Panc1 (cell line): ENCODE results near the gene MON1A. TPM values are rescaled to one million over a fixed set of nuclear protein-coding genes. Genes with fewer than 3 reads are reported as not detected.
A peak's percentile ranks its signal among the peaks of the same experiment; 100 is the strongest.

Experiments
- ATAC-seq: fragments of 200-7000 bp; cut with Tn5 transposase; 2 replicates; pipeline ENCODE4 v1.9.1; 2020; ENCODE audit warnings: mild to moderate bottlenecking, moderate library complexity
- BruUV-seq: library from RNA; stranded (reverse); fragments of 400-500 nt; replicated peaks from 2 replicates; lab custom pipeline; 2021; lab: Mats Ljungman, UMichigan
- CTCF ChIA-PET: fragments of 300-600 bp; sonication (Branson Sonifier 250); formaldehyde crosslinking; loops from one replicate; lab custom pipeline; 2022; ENCODE audit warnings: antibody characterized with exemption; lab: Charles Lee
- POLR2A ChIA-PET: fragments of 300-600 bp; sonication (Branson Sonifier 250); formaldehyde crosslinking; loops from one replicate; lab custom pipeline; 2022; ENCODE audit warnings: antibody characterized with exemption; lab: Charles Lee
- DNase-seq: peaks from one replicate; pipeline ENCODE4 v3.0.0-alpha.2; 2010; ENCODE audit warnings: low read depth, low spot score
- H3K27ac ChIP-seq: 2 replicates; pipeline ENCODE4 v1.5.1; 2011; ENCODE audit warnings: mild to moderate bottlenecking, low read length, inconsistent platforms
- H3K27me3 ChIP-seq: fragments of 200-500 bp; sonication (Bioruptor generic); 2 replicates; pipeline ENCODE4 v1.6.0; 2014; ENCODE audit warnings: low read length, inconsistent platforms; ENCODE audit not compliant: control insufficient read depth, insufficient read depth
- H3K36me3 ChIP-seq: fragments of 200-500 bp; sonication (Bioruptor generic); 2 replicates; pipeline ENCODE4 v1.5.1; 2014; ENCODE audit warnings: inconsistent platforms, mild to moderate bottlenecking, low read length, moderate library complexity; ENCODE audit not compliant: control insufficient read depth, insufficient read depth
- H3K4me1 ChIP-seq: 2 replicates; pipeline ENCODE4 v1.5.1; 2011; ENCODE audit warnings: inconsistent platforms, mild to moderate bottlenecking, low read length, moderate library complexity; ENCODE audit not compliant: control insufficient read depth, insufficient read depth
- H3K4me3 ChIP-seq, 2 experiments: 2 replicates each; pipeline ENCODE4 v1.5.1; 2011 to 2012; ENCODE audit warnings: low read depth in 2 of 2, low read length in 2 of 2, mild to moderate bottlenecking in 2 of 2, inconsistent platforms in 1 of 2, moderate library complexity in 1 of 2
- H3K9me3 ChIP-seq: fragments of 200-500 bp; sonication (Bioruptor generic); 2 replicates; pipeline ENCODE4 v1.5.1; 2014; ENCODE audit warnings: low read depth, mild to moderate bottlenecking, inconsistent platforms, low read length, moderate library complexity; ENCODE audit not compliant: control insufficient read depth, insufficient read depth
- CTCF ChIP-seq: fragments of 450-650 bp; IDR thresholded peaks from 2 replicates; pipeline ENCODE4 v1.5.1; 2017; ENCODE audit warnings: mild to moderate bottlenecking
- POLR2AphosphoS5 ChIP-seq: IDR thresholded peaks from 2 replicates; pipeline ENCODE4 v1.6.1; 2012; ENCODE audit warnings: mild to moderate bottlenecking, low read depth, low read length, moderate library complexity
- REST ChIP-seq, 2 experiments: IDR thresholded peaks; 2 replicates each; pipeline ENCODE4 v1.6.1; 2011 to 2012; ENCODE audit warnings: low read depth in 2 of 2, control low read depth in 1 of 2, low read length in 1 of 2, mild to moderate bottlenecking in 1 of 2, moderate library complexity in 1 of 2; ENCODE audit not compliant: insufficient read depth in 1 of 2
- SIN3A ChIP-seq: IDR thresholded peaks from 2 replicates; pipeline ENCODE4 v1.6.1; 2012; ENCODE audit warnings: low read depth, mild to moderate bottlenecking, low read length, moderate library complexity, borderline replicate concordance; ENCODE audit not compliant: insufficient read depth
- TCF7L2 ChIP-seq: IDR thresholded peaks from 2 replicates; pipeline ENCODE4 v1.6.1; 2011; ENCODE audit warnings: mild to moderate bottlenecking, low read depth, low read length, inconsistent platforms
- in situ Hi-C: cut with HindIII; loops from 2 replicates; pipeline ENCODE4 v1.10.0; 2016; ENCODE audit warnings: low sequenced_read_pairs, low pct_unique_long_range_greater_than_20kb
- intact Hi-C: fragments of 100-400 bp; cut with micrococcal nuclease; formaldehyde crosslinking; loops from one replicate; pipeline ENCODE4 v1.10.0; 2022; ENCODE audit not compliant: unreplicated experiment
- total RNA-seq: library from RNA; stranded (reverse); gene quantifications from one replicate; pipeline ENCODE4 v1.2.1, GENCODE V29; 2021; ENCODE audit not compliant: unreplicated experiment

Gene MON1A
- total RNA-seq, 1 experiment from 2014 or later: 12.9 TPM

- intact Hi-C loops (no loop called here), in situ Hi-C loops (no loop called here)
- no peak for TF ChIP-seq POLR2AphosphoS5
- ChIA-PET CTCF (interaction anchor here (0.8 kb wide), 1 partner anchor 40 kb away, joined by 9 read pairs; no protein-coding TSS in a partner anchor), POLR2A (no interaction called here)
- Histone ChIP-seq H3K4me1 (0 out of 2 replicates have a peak, but pooled peaks cover 11% of the 10 kb centered on the region), H3K4me3 (peak overlapping the region; percentile 66 to 75), H3K27me3 (no peaks in the 10 kb centered on the region), H3K9me3 (no peaks in the 10 kb centered on the region), H3K27ac (no peak overlapping the region), H3K36me3 (no peaks in the 10 kb centered on the region)
- ATAC-seq (no peak), DNase-seq (no peak)
- BruUV-seq: no TSS peak
Measured at GRCh38 chr3:49928481-49929017, 1.1 kb downstream of the MON1A start.

GRCh38 chr3:49927798-49928197, 1.8 kb downstream of the MON1A start:
- TF ChIP-seq SIN3A: no peak
- TF ChIP-seq REST (IDR thresholded peaks at IDR 0.05; ENCODE audit: insufficient read depth in 1 of 2, low read depth in 2 of 2, low read length in 1 of 2): no peak
- no peak for TF ChIP-seq POLR2AphosphoS5
- no peak for TF ChIP-seq TCF7L2
- TF ChIP-seq CTCF: no peak
- CTCF ChIA-PET: no interaction called here

GRCh38 chr3:49926117-49926728, 3.4 kb downstream of the MON1A start:
- ChIA-PET CTCF (no interaction called here), POLR2A (no interaction called here)
- DNase-seq (no peak), ATAC-seq (no peak)
- Histone ChIP-seq H3K9me3 (no peaks in the 10 kb centered on the region), H3K4me1 (0 out of 2 replicates have a peak, but pooled peaks cover 11% of the 10 kb centered on the region), H3K36me3 (no peaks in the 10 kb centered on the region), H3K27ac (no peak overlapping the region), H3K27me3 (no peaks in the 10 kb centered on the region), H3K4me3 (no peak overlapping the region)
- in situ Hi-C loops (no loop called here), intact Hi-C loops (no loop called here)
- TF ChIP-seq REST (IDR thresholded peaks at IDR 0.05; ENCODE audit: insufficient read depth in 1 of 2, low read depth in 2 of 2, low read length in 1 of 2): no peak
- TF ChIP-seq TCF7L2: no peak
- no peak for TF ChIP-seq POLR2AphosphoS5
- TF ChIP-seq SIN3A: no peak
- TF ChIP-seq CTCF: no peak
- BruUV-seq: no TSS peak

More at GRCh38 chr3:49927798-49928197, 1.8 kb downstream of the MON1A start:
- ATAC-seq (no peak), DNase-seq (no peak)
- Histone ChIP-seq H3K4me3 (no peak overlapping the region), H3K27ac (no peak overlapping the region), H3K36me3 (no peaks in the 10 kb centered on the region), H3K9me3 (no peaks in the 10 kb centered on the region), H3K4me1 (0 out of 2 replicates have a peak, but pooled peaks cover 11% of the 10 kb centered on the region), H3K27me3 (no peaks in the 10 kb centered on the region)
- intact Hi-C loops: no loop called here
- POLR2A ChIA-PET: interaction anchor here (0.6 kb wide), 1 partner anchor 514 kb away, joined by 4 read pairs; no protein-coding TSS in a partner anchor
- in situ Hi-C loops: no loop called here
- no TSS peak for BruUV-seq
